ENCODE data around the gene BAIAP2. TPM values are rescaled to one million over a fixed set of nuclear protein-coding genes. Genes with fewer than 3 reads are reported as not detected.

The BAIAP2 gene
- total RNA-seq, 3 donors from 2014 or later = 4.7 to 9.2 (median 7.4) TPM

DNA sequence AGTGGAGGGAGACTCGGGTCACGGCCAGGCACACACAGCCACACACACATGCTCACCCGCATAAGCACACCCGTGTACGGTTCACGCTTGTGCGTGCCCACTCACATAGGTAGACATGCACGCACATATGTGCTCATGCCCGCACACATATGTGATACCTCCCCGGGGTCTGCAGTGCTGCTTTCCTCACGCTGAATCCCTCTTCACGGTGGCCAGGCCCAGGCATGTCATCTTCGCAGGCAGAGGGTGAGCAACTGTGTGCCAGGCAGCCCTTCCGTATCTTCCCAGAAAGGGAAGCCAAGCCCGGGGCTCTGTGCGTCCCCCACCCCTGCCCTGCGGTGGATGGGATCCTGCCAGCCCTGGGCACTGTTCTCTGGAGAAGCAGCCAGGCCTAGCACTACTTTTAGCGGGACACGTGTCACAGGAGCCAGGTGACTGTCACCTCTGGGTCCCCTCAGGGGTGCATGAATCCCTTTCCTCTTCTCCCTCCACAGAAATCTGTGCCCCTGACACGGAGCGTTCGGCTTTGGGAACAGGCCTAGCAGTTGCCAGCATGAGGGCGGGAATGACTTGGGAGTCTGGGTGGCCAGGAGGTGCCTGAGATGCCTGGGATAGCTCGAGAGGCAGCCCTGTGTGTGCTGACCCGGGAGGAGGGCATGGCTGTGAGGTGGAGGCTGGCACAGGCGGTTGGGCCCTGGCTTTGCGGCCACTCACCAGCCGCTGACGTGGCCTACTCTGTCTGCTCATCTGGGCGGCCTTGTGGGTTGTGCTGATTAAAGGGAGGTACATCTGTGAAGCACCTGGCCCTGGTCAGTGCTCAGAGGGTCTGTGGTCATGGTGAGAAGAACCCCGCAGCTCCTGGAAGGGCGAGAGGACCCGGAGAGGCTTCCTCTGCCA is 47.5 kb downstream of the BAIAP2 start:
- Mint-ChIP-seq H3K4me3 (no peak overlapping the region), H3K27me3 (ENCODE audit: low read depth) (no peaks in the 10 kb centered on the region), H3K36me3 (ENCODE audit: insufficient read depth) (no peaks in the 10 kb centered on the region), H3K9me3 (no peaks in the 10 kb centered on the region), H3K4me1 (ENCODE audit: low read depth) (no peaks in the 10 kb centered on the region)
- DNase-seq (no peak), ATAC-seq (no peak)

DNA sequence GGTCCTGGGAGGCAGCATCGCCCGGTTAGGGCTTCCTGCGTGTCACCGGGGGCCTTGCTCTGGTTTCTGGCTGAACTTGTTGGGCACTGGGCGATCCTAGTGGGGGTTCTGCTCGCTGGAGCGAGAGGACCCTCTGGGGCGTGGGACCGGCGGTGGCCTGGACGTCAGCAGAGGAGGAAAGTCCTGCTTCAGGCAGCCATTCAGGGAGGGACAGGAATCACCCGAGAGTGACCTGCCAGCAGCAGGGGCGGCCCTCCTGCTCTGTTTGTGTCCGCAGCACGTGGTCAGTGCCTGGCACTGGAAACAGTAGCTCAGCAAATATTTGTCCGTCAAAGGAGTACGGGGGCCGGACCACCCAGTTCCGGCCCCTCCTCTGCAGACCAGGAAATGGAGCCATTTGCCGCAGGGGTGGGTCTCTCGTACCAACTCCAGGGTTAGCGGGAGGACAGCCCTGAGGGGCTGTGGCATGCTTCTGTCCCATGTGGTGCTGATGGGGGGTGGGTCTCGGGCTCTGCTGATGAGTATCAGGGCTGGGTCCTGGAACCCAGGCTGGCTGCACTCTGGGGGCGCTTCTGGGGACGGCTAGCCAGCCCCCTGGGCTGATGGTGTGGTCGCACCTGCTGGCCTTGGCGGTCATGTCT is 48.3 kb downstream of the BAIAP2 start:
- DNase-seq = no peak
- Mint-ChIP-seq H3K4me3 (no peak overlapping the region), H3K9me3 (no peaks in the 10 kb centered on the region), H3K36me3 (ENCODE audit: insufficient read depth) (no peaks in the 10 kb centered on the region), H3K27me3 (ENCODE audit: low read depth) (no peaks in the 10 kb centered on the region), H3K4me1 (ENCODE audit: low read depth) (peaks cover 2% of the 10 kb centered on the region)
- ATAC-seq = no peak

GRCh38 chr17:81084680-81085419 is 49.9 kb downstream of the BAIAP2 start:
- Mint-ChIP-seq H3K4me3 (no peak overlapping the region), H3K9me3 (no peaks in the 10 kb centered on the region), H3K4me1 (ENCODE audit: low read depth) (peaks cover 2% of the 10 kb centered on the region), H3K27me3 (ENCODE audit: low read depth) (no peaks in the 10 kb centered on the region), H3K36me3 (ENCODE audit: insufficient read depth) (no peaks in the 10 kb centered on the region)
- DNase-seq = no peak
- no peak for ATAC-seq

DNA sequence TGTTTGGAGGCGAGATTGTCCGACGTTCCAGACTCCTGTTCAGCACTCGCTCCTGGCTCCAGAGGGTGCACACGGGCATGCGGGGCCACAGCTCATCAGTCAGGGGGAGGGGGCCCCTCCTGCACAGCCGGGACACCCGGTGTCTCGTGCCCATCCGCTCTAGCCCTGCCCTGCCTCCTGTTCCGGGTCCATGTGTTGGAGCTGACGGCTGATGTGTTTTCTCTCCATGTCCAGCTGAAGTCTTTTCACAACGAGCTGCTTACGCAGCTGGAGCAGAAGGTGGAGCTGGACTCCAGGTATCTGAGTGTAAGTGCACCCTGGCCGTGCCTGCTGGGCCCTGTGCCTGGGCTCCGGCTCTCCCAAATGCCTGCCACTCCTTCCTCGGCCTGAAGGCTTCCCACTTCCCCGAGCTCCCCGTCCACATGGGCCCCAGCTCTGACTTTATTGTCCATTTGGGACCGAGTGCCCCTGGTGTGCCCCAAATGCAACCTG is 50.5 kb downstream of the BAIAP2 start:
- Mint-ChIP-seq H3K4me3 (no peak overlapping the region), H3K36me3 (ENCODE audit: insufficient read depth) (no peaks in the 10 kb centered on the region), H3K4me1 (ENCODE audit: low read depth) (peaks cover 2% of the 10 kb centered on the region), H3K27me3 (ENCODE audit: low read depth) (no peaks in the 10 kb centered on the region), H3K9me3 (no peaks in the 10 kb centered on the region)
- ATAC-seq = no peak
- no peak for DNase-seq

DNA sequence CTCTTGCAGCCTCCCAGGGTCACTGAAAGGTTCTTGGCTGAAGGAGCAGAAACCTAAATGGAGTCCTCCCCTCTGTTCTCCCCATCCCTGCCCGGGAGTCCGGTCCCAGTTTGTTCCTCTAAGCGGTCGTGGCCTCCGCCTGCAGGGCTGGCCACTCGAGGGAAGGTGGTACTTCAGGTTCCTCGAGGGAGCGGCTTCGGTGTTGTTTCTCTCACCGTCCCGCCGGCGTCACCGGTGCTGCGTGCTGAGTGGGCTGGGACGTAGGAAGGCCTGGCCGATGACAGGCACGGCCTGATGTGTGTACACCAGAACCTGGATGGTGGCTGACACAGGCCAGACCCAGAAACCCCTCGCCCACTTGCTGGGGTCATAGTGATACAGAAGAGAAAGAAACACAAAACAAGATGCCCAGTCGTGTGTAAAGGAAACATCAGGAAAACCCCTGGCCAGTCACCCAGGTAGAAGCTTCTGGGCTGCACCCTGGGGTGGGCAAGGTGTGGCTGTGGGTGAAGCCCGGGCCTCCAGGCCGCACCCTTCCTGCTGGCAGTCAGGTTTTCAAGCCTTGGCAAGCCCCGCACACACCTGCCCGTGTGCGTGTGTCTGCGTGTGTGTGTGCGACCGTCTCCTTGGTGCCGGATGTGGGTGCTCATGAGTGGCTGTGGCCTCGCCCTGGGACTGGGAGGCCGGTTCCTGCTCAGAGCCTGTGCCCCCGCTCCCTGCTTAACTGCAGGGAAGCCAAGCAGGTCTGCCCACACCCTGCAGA is 52.0 kb downstream of the BAIAP2 start:
- ATAC-seq (no peak), DNase-seq (no peak)
- H3K9me3 Mint-ChIP-seq = no peaks in the 10 kb centered on the region
- H3K4me1 Mint-ChIP-seq (ENCODE audit: low read depth) = peaks cover 5% of the 10 kb centered on the region
- H3K4me3 Mint-ChIP-seq = no peak overlapping the region
- no peaks in the 10 kb centered on the region for H3K27me3 Mint-ChIP-seq (ENCODE audit: low read depth)
- no peaks in the 10 kb centered on the region for H3K36me3 Mint-ChIP-seq (ENCODE audit: insufficient read depth)

- Mint-ChIP-seq H3K27me3 (ENCODE audit: low read depth) (no peaks in the 10 kb centered on the region), H3K4me3 (no peak overlapping the region), H3K4me1 (ENCODE audit: low read depth) (peaks cover 21% of the 10 kb centered on the region), H3K9me3 (no peaks in the 10 kb centered on the region), H3K36me3 (ENCODE audit: insufficient read depth) (no peaks in the 10 kb centered on the region)
- DNase-seq (peak; percentile 19), ATAC-seq (no peak)
Observed at GRCh38 chr17:81090361-81091136, 55.6 kb downstream of the BAIAP2 start.

DNA sequence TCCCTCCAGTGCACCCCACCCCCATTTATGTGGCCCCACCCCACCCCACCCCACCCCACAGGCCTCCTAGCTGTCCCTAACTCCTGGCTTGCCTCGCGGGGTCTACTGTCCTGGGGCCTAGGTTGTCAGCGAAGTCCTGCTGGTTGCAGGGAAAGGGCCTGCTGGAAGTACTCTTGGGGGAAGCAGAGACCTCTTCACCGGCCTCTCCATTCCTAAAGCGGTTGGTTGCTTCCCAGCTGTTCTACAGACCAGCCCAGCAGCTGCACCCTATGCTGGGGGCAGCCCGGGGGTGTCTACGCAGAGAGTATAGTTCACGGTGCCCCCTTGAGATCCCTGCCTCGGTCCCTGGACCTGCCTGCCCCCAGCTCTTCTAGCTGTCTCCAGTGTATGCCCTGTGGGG is 56.2 kb downstream of the BAIAP2 start:
- Mint-ChIP-seq H3K36me3 (ENCODE audit: insufficient read depth) (no peaks in the 10 kb centered on the region), H3K4me3 (no peak overlapping the region), H3K4me1 (ENCODE audit: low read depth) (peaks cover 27% of the 10 kb centered on the region), H3K27me3 (ENCODE audit: low read depth) (no peaks in the 10 kb centered on the region), H3K9me3 (no peaks in the 10 kb centered on the region)
- no peak for ATAC-seq
- no peak for DNase-seq

DNA sequence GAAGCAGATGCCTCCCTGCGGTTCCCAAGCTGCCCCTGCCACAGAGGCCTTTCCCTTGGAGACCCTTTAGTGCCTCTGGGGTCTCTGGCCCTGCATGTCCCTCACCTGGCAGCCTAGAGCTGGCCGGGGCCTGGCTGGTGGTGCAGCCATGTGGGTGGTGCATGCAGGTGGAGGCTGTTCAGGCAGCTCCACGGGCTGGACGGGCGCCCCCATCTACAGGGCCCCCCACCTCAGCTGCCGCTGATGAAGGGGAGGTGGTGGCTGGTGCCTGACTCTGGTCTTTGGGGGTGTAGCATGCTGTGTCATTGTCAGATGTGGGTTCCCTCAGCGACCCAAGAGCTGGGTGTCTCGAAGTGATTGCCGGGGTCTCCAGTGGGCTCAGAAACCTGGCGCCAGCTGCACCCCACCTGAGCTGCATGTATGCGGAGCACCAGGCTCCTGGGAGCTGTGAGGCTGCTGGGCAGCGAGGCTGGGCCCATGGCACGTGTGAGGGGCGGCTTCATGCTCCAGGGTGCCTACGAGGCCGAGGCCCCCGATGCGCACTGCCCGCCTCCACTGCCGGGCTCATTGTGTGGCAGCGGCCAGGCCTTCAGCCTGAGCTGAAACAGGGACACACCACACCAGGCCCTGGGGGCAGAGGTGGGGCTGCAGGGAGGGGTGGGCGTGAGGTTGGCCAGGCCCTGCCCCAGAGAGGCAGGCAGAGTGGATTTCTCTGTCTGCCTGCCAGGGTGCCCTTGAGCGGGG is 57.0 kb downstream of the BAIAP2 start:
- ATAC-seq (no peak), DNase-seq (no peak)
- Mint-ChIP-seq H3K36me3 (ENCODE audit: insufficient read depth) (no peaks in the 10 kb centered on the region), H3K4me1 (ENCODE audit: low read depth) (peaks cover 34% of the 10 kb centered on the region), H3K27me3 (ENCODE audit: low read depth) (no peaks in the 10 kb centered on the region), H3K9me3 (no peaks in the 10 kb centered on the region), H3K4me3 (no peak overlapping the region)

GRCh38 chr17:81092518-81093095 is 57.7 kb downstream of the BAIAP2 start:
- DNase-seq (no peak), ATAC-seq (no peak)
- Mint-ChIP-seq H3K27me3 (ENCODE audit: low read depth) (no peaks in the 10 kb centered on the region), H3K9me3 (no peaks in the 10 kb centered on the region), H3K36me3 (ENCODE audit: insufficient read depth) (no peaks in the 10 kb centered on the region), H3K4me1 (ENCODE audit: low read depth) (peaks cover 37% of the 10 kb centered on the region), H3K4me3 (no peak overlapping the region)

- no peak for DNase-seq
- Mint-ChIP-seq H3K36me3 (ENCODE audit: insufficient read depth) (no peaks in the 10 kb centered on the region), H3K27me3 (ENCODE audit: low read depth) (no peaks in the 10 kb centered on the region), H3K4me1 (ENCODE audit: low read depth) (peaks cover 42% of the 10 kb centered on the region), H3K9me3 (no peaks in the 10 kb centered on the region), H3K4me3 (no peak overlapping the region)
- ATAC-seq = no peak
Observed at GRCh38 chr17:81093619-81094508, 58.9 kb downstream of the BAIAP2 start.

- H3K4me3 Mint-ChIP-seq = peak overlapping the region; percentile 11
- H3K9me3 Mint-ChIP-seq = no peaks in the 10 kb centered on the region
- peaks cover 45% of the 10 kb centered on the region for H3K4me1 Mint-ChIP-seq (ENCODE audit: low read depth)
- H3K27me3 Mint-ChIP-seq (ENCODE audit: low read depth) = peaks cover under 1% of the 10 kb centered on the region
- no peaks in the 10 kb centered on the region for H3K36me3 Mint-ChIP-seq (ENCODE audit: insufficient read depth)
- DNase-seq = peak; percentile 98
- peak; percentile 93 for ATAC-seq
Observed at GRCh38 chr17:81094509-81095382, 59.8 kb downstream of the BAIAP2 start.

Data from activated T-cell treated with anti-CD3 and anti-CD28 coated beads, Interleukin-2, amount 50 U/mL, for 4 hours (primary cell).